Esophagus squamous epithelium (tissue), 5 donors: Measurements from ENCODE around the gene MLLT3. TPM values are rescaled to one million over a fixed set of nuclear protein-coding genes. Genes with fewer than 3 reads are reported as not detected.
A peak's percentile ranks its signal among the peaks of the same experiment; 100 is the strongest.

Source experiments
- DNase-seq: peaks from one replicate; lab custom pipeline; 2025; lab: John Stamatoyannopoulos, UW
- H3K27ac ChIP-seq, 4 donors: fragments of 200-600 bp; sonication (generic); one replicate each; pipeline ENCODE4 v1.5.1; 2016 to 2019; ENCODE audit warnings: mild to moderate bottlenecking in 1 of 4
- H3K27me3 ChIP-seq, 4 donors: fragments of 200-600 bp; sonication (generic); 1 replicate in 3 of 4; 2 replicates in 1 of 4; pipeline versions ENCODE4 v1.5.1 to v1.6.0; 2017 to 2021; ENCODE audit warnings: antibody characterized with exemption in 1 of 4
- H3K36me3 ChIP-seq, 3 donors: fragments of 200-600 bp; sonication (generic); one replicate each; pipeline ENCODE4 v1.5.1; 2016 to 2019
- H3K4me1 ChIP-seq, 3 donors: fragments of 200-600 bp; sonication (generic); one replicate each; pipeline ENCODE4 v1.5.1; 2017 to 2019
- H3K4me3 ChIP-seq, 4 donors: fragments of 200-600 bp; sonication (generic); 1 replicate in 3 of 4; 2 replicates in 1 of 4; pipeline ENCODE4 v1.5.1; 2016 to 2019; ENCODE audit warnings: mild to moderate bottlenecking in 2 of 4, moderate library complexity in 1 of 4
- H3K9me3 ChIP-seq, 3 donors: fragments of 200-600 bp; sonication (generic); one replicate each; pipeline ENCODE4 v1.5.1; 2016 to 2019
- CTCF ChIP-seq, 6 experiments: fragments of 450-650 bp in 4 of 6; fragments of 200-600 bp in 2 of 6; sonication (generic) in 2 of 6; IDR thresholded peaks; one replicate each; pipeline ENCODE4 v1.5.1; 2016 to 2019; ENCODE audit warnings: antibody characterized with exemption in 6 of 6, mild to moderate bottlenecking in 4 of 6, moderate library complexity in 4 of 6
- POLR2A ChIP-seq, 4 donors: fragments of 450-650 bp; IDR thresholded peaks; one replicate each; pipeline ENCODE4 v1.6.1; 2017; ENCODE audit warnings: antibody characterized with exemption in 4 of 4, mild to moderate bottlenecking in 4 of 4, moderate library complexity in 3 of 4
- WGBS, 2 donors: methylation state at CpG; one replicate each; pipeline ENCODE4 v1.1.5; 2018; 5-methylcytosine and 5-hydroxymethylcytosine counted together
- intact Hi-C: fragments of 100-400 bp; cut with DNase I; formaldehyde crosslinking; loops from one replicate; pipeline ENCODE4 v1.15.0; 2022
- total RNA-seq, 4 donors: library from RNA; depleted of rRNA; stranded (reverse); fragments of >200 nt; gene quantifications; one replicate each; pipeline ENCODE4 v1.1.0, GENCODE V29; 2016
- donor health status: DM: yes; HTN: yes; CAD: no.

The MLLT3 gene
- total RNA-seq, 4 donors from 2014 or later = 8.2 to 21.5 (median 8.6) TPM

GRCh38 chr9:20364959-20365358 is 257.3 kb downstream of the MLLT3 start:
- no peak overlapping the region for H3K27ac ChIP-seq
- peaks cover 0 to 17% (median 0%) of the 10 kb centered on the region in 3 donors for H3K36me3 ChIP-seq
- H3K27me3 ChIP-seq = no peaks in the 10 kb centered on the region
- TF ChIP-seq POLR2A (IDR thresholded peaks at IDR 0.05) (no peak), CTCF (IDR thresholded peaks at IDR 0.05) (no peak)
- 61 to 62% methylated on average over 3 of the region's 3 CpGs for WGBS, 2 donors
- intact Hi-C loops = no loop called here
- DNase-seq = no peak
- no peaks in the 10 kb centered on the region for H3K9me3 ChIP-seq
- H3K4me1 ChIP-seq = peaks cover 0 to 25% (median 15%) of the 10 kb centered on the region in 3 donors
- no peak overlapping the region for H3K4me3 ChIP-seq

GRCh38 chr9:20363233-20363632 is 259.1 kb downstream of the MLLT3 start:
- intact Hi-C loops = no loop called here
- Histone ChIP-seq H3K27me3 (no peaks in the 10 kb centered on the region), H3K27ac (no peak overlapping the region), H3K9me3 (no peaks in the 10 kb centered on the region), H3K4me3 (no peak overlapping the region), H3K36me3 (peaks cover 0 to 17% (median 0%) of the 10 kb centered on the region in 3 donors), H3K4me1 (peaks cover 0 to 31% (median 18%) of the 10 kb centered on the region in 3 donors)
- no peak for TF ChIP-seq POLR2A (IDR thresholded peaks at IDR 0.05)
- TF ChIP-seq CTCF (IDR thresholded peaks at IDR 0.05) = no peak
- no peak for DNase-seq
- WGBS, 2 donors = 82 to 92% methylated on average over 4 of the region's 4 CpGs

DNA sequence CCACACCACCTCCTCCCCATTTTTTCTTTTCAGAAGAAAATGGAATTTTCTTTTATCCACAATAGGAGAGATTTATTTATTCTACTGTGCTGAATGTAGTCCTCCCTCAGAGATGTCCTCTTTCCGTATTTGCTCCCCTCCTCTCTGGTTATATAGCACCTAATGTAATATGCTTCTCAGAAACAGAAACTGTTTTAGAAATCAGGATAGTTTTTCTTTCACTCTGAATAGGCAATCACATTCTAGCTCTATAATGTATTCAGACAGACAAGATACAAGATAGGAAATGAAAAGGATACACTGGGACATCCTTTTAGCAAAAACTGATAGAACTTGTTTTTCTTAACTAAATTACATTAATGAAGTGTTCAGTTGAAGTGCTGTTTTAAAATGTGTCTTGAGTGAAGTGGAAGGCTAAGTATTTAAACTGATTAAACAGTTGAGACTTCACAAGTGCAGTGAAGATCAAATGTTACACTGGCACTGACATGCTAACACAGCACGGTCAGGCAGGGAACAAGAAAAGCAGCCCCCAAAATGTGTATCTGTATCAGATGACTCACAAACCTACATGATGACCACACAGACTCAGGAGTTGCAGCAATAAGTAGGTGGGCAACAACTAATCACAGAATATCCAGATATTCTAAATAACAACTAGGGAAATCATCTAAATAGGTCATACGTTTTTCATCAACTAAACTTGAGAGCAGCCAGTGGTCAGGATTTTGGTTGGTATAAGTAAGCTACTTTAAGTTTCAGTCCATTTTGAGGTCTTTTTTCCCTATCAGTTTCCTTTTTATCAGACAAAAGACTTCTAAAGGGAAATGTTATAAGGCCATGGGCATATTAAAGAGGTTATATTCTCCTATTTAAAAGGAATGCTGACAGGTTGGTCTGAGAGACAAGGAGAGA is 260.4 kb downstream of the MLLT3 start:
- no peaks in the 10 kb centered on the region for H3K27me3 ChIP-seq
- TF ChIP-seq CTCF (IDR thresholded peaks at IDR 0.05) (no peak), POLR2A (IDR thresholded peaks at IDR 0.05) (no peak)
- intact Hi-C loops = no loop called here

GRCh38 chr9:20361229-20361628 is 261.1 kb downstream of the MLLT3 start:
- Histone ChIP-seq H3K4me1 (peaks cover 4 to 51% (median 29%) of the 10 kb centered on the region in 3 donors), H3K36me3 (peaks cover 0 to 17% (median 0%) of the 10 kb centered on the region in 3 donors), H3K27me3 (no peaks in the 10 kb centered on the region), H3K27ac (no peak overlapping the region), H3K9me3 (no peaks in the 10 kb centered on the region), H3K4me3 (no peak overlapping the region)
- 97 to 99% methylated on average over 5 of the region's 5 CpGs for WGBS, 2 donors
- DNase-seq = no peak
- intact Hi-C loops = no loop called here
- no peak for TF ChIP-seq POLR2A (IDR thresholded peaks at IDR 0.05)
- no peak for TF ChIP-seq CTCF (IDR thresholded peaks at IDR 0.05)

More for the DNA sequence above, 260.4 kb downstream of the MLLT3 start:
- Histone ChIP-seq H3K27ac (peak overlapping the region in 1 of 4 donors; percentile 2), H3K4me3 (no peak overlapping the region), H3K4me1 (peaks cover 4 to 44% (median 26%) of the 10 kb centered on the region in 3 donors), H3K9me3 (no peaks in the 10 kb centered on the region), H3K36me3 (peaks cover 0 to 17% (median 0%) of the 10 kb centered on the region in 3 donors)
- 68 to 79% methylated on average over 3 of the region's 3 CpGs for WGBS, 2 donors
- DNase-seq = no peak

GRCh38 chr9:20358207-20358606 is 264.1 kb downstream of the MLLT3 start:
- no peak for DNase-seq
- H3K9me3 ChIP-seq = no peaks in the 10 kb centered on the region
- H3K36me3 ChIP-seq = peaks cover 0 to 21% (median 0%) of the 10 kb centered on the region in 3 donors
- H3K4me3 ChIP-seq = no peak overlapping the region
- intact Hi-C loops = loop anchor here (10.0 kb wide), 1 partner anchor 267 kb away; the partner anchor contains the start of gene MLLT3
- H3K4me1 ChIP-seq = peaks cover 4 to 53% (median 27%) of the 10 kb centered on the region in 3 donors
- 28 to 50% methylated on average over 5 of the region's 5 CpGs for WGBS, 2 donors
- no peaks in the 10 kb centered on the region for H3K27me3 ChIP-seq
- no peak overlapping the region for H3K27ac ChIP-seq
- TF ChIP-seq POLR2A (IDR thresholded peaks at IDR 0.05) (no peak), CTCF (IDR thresholded peaks at IDR 0.05) (no peak)
